ENCODE data around the gene ARFGEF2. TPM values are rescaled to one million over a fixed set of nuclear protein-coding genes. Genes with fewer than 3 reads are reported as not detected.
"Not testable (repeated sequence)": the region's sequence is repeated elsewhere in the genome, so short reads cannot be mapped to it uniquely, and the experiment has no call there.

The ARFGEF2 gene
- total RNA-seq, result 10 to 100 TPM; 58.7 to 87.1 TPM
- long read RNA-seq, partial matches to known transcripts, result 25 of 38 reads
- long read RNA-seq, other reads (novel, unspliced or antisense), result 13 of 38 reads

- DNase-seq (peak; percentile 91 to 94), ATAC-seq (peak; percentile 73)
- intact Hi-C loops (cut with DNase I, micrococcal nuclease), result no loop called here
Measured at GRCh38 chr20:48921168-48921882, at the start of gene ARFGEF2. TSS of gene ARFGEF2 (plus strand) at chr20:48921711. CDS start at chr20:48921890, 179 bp downstream.

- DNase-seq (no peak), ATAC-seq (no peak)
Measured at GRCh38 chr20:48875233-48875913, 46.1 kb upstream of the ARFGEF2 start.

GRCh38 chr20:48875914-48876240 is 45.6 kb upstream of the ARFGEF2 start:
- intact Hi-C loops (cut with DNase I, micrococcal nuclease), result no loop called here
- no peak for DNase-seq
- ATAC-seq, result no peak

More at GRCh38 chr20:48875233-48875913, 46.1 kb upstream of the ARFGEF2 start:
- intact Hi-C loops (cut with DNase I, micrococcal nuclease), result no loop called here

GRCh38 chr20:48877304-48877703 is 44.2 kb upstream of the ARFGEF2 start:
- intact Hi-C loops (cut with DNase I, micrococcal nuclease), result no loop called here
- ATAC-seq (no peak), DNase-seq (no peak)

GRCh38 chr20:48878534-48879248 is 42.8 kb upstream of the ARFGEF2 start:
- intact Hi-C loops (cut with DNase I, micrococcal nuclease), result no loop called here
- DNase-seq, result no peak
- ATAC-seq, result no peak

GRCh38 chr20:48879612-48880245 is 41.8 kb upstream of the ARFGEF2 start:
- intact Hi-C loops (cut with DNase I, micrococcal nuclease), result no loop called here
- ATAC-seq, result no peak

GRCh38 chr20:48880331-48880730 is 41.2 kb upstream of the ARFGEF2 start:
- no peak for ATAC-seq
- intact Hi-C loops (cut with DNase I, micrococcal nuclease), result no loop called here
- no peak for DNase-seq

More at GRCh38 chr20:48879612-48880245, 41.8 kb upstream of the ARFGEF2 start:
- no peak for DNase-seq

GRCh38 chr20:48880981-48881657 is 40.4 kb upstream of the ARFGEF2 start:
- no peak for ATAC-seq
- DNase-seq, result no peak
- intact Hi-C loops (cut with DNase I, micrococcal nuclease), result no loop called here

- intact Hi-C loops (cut with DNase I, micrococcal nuclease), result no loop called here
- no peak for ATAC-seq
- no peak for DNase-seq
Measured at GRCh38 chr20:48885237-48885636, 36.3 kb upstream of the ARFGEF2 start.

GRCh38 chr20:48886194-48886593 is 35.3 kb upstream of the ARFGEF2 start:
- intact Hi-C loops (cut with DNase I, micrococcal nuclease), result no loop called here
- DNase-seq, result no peak
- no peak for ATAC-seq

GRCh38 chr20:48886811-48887210 is 34.7 kb upstream of the ARFGEF2 start:
- no peak for ATAC-seq
- DNase-seq, result no peak
- intact Hi-C loops (cut with DNase I, micrococcal nuclease), result no loop called here

- DNase-seq; ATAC-seq; intact Hi-C loops (cut with DNase I, micrococcal nuclease): not testable (repeated sequence)
Measured at GRCh38 chr20:48888517-48888916, 33.0 kb upstream of the ARFGEF2 start.

GRCh38 chr20:48889140-48889790 is 32.2 kb upstream of the ARFGEF2 start:
- DNase-seq (no peak), ATAC-seq (no peak)
- intact Hi-C loops (cut with DNase I, micrococcal nuclease), result no loop called here

GRCh38 chr20:48891235-48892048 is 30.1 kb upstream of the ARFGEF2 start:
- intact Hi-C loops (cut with DNase I, micrococcal nuclease), result no loop called here
- no peak for DNase-seq
- ATAC-seq, result no peak

GRCh38 chr20:48892049-48892470 is 29.5 kb upstream of the ARFGEF2 start:
- intact Hi-C loops (cut with DNase I, micrococcal nuclease), result no loop called here
- DNase-seq (no peak), ATAC-seq (no peak)

- DNase-seq, result no peak
- intact Hi-C loops (cut with DNase I, micrococcal nuclease), result no loop called here
- ATAC-seq, result no peak
Measured at GRCh38 chr20:48892891-48893290, 28.6 kb upstream of the ARFGEF2 start.

- ATAC-seq (no peak), DNase-seq (no peak)
- intact Hi-C loops (cut with DNase I, micrococcal nuclease), result no loop called here
Measured at GRCh38 chr20:48893374-48893773, 28.1 kb upstream of the ARFGEF2 start.
